ENCODE data around the gene USP49. TPM values are rescaled to one million over a fixed set of nuclear protein-coding genes. Genes with fewer than 3 reads are reported as not detected.
"Not testable (repeated sequence)": the region's sequence is repeated elsewhere in the genome, so short reads cannot be mapped to it uniquely, and the experiment has no call there.

USP49 gene
- total RNA-seq (2022), result 17.9 and 18.5 TPM in 2 replicates
- Bru-seq, nascent RNA, result percentile 67 among the genes with signal in this experiment
- BruChase-seq, experiment 1, labeled RNA remaining after a 2-hour chase, result percentile 69 among the genes with signal in this experiment
- percentile 69 among the genes with signal in this experiment for BruChase-seq, experiment 2, labeled RNA remaining after a 6-hour chase
- long read RNA-seq, partial matches to known transcripts, result 1 of 75 reads
- long read RNA-seq, other reads (novel, unspliced or antisense), result 73 of 75 reads

- intact Hi-C loops (cut with micrococcal nuclease; ENCODE audit: unreplicated experiment), result loop anchor here (1.0 kb wide), 3 partner anchors 11 to 49 kb away; partner anchors contain the start of genes BYSL and MED20
- H3K27me3 ChIP-seq (replicated peaks; ENCODE audit: control insufficient read depth, insufficient read depth, low read length), result no peaks in the 10 kb centered on the region
- POLR2A ChIA-PET, result interaction anchor here (0.5 to 1.9 kb wide), 7 partner anchors 8 to 247 kb away, joined by 3 to 17 read pairs (median 5); partner anchors contain the start of genes BYSL, C6orf132 and MED20
- no peaks in the 10 kb centered on the region for H3K36me3 ChIP-seq (ENCODE audit: control insufficient read depth, insufficient read depth, low read length)
- Mint-ChIP-seq H3K4me1 (ENCODE audit: low read depth, unreplicated experiment) (peaks cover 7% of the 10 kb centered on the region), H3K27ac (ENCODE audit: unreplicated experiment) (no peak within 1 kb of the TSS), H3K9me3 (ENCODE audit: unreplicated experiment) (no peaks in the 10 kb centered on the region), H3K27me3 (ENCODE audit: insufficient read depth, unreplicated experiment) (no peaks in the 10 kb centered on the region), H3K36me3 (ENCODE audit: insufficient read depth, unreplicated experiment) (no peaks in the 10 kb centered on the region), H3K4me3 (ENCODE audit: unreplicated experiment) (no peak within 1 kb of the TSS)
- CTCF ChIA-PET, result interaction anchor here (0.5 to 3.0 kb wide), 11 partner anchors 11 to 304 kb away, joined by 3 to 23 read pairs (median 4); partner anchors contain the start of genes BYSL, MED20 and TOMM6
- peaks cover 22% of the 10 kb centered on the region for H3K4me1 ChIP-seq
- peak; percentile 89 to 96 for DNase-seq
- TF ChIP-seq CTCF (IDR thresholded peaks at IDR 0.05; ENCODE audit: insufficient read depth in 1 of 2, low read depth in 1 of 2, low read length in 1 of 2, severe bottlenecking in 1 of 2, unreplicated experiment in 1 of 2), result no peak
- peak within 1 kb of the TSS; percentile 52 for H3K4me3 ChIP-seq (ENCODE audit: low read depth, low read length)
- no peaks in the 10 kb centered on the region for H3K9me3 ChIP-seq
- BruUV-seq (replicated peaks), result no TSS peak
Measured at GRCh38 chr6:41895300-41896233, at the start of gene USP49. Gene USP49 (minus strand): TSS chr6:41895375. CDS start chr6:41806983, 88,392 bp downstream.

- intact Hi-C loops (cut with micrococcal nuclease; ENCODE audit: unreplicated experiment), result no loop called here
Measured at GRCh38 chr6:41943456-41943855, 48.3 kb upstream of the USP49 start.

GRCh38 chr6:41942882-41943281, 47.7 kb upstream of the USP49 start:
- BruUV-seq (replicated peaks), result not testable (repeated sequence)
- peaks cover 11% of the 10 kb centered on the region for H3K36me3 Mint-ChIP-seq (ENCODE audit: insufficient read depth, unreplicated experiment)

More at GRCh38 chr6:41943456-41943855, 48.3 kb upstream of the USP49 start:
- no peaks in the 10 kb centered on the region for H3K27me3 Mint-ChIP-seq (ENCODE audit: insufficient read depth, unreplicated experiment)
- H3K4me3 Mint-ChIP-seq (ENCODE audit: unreplicated experiment), result no peak overlapping the region
- peaks cover 17% of the 10 kb centered on the region for H3K4me1 Mint-ChIP-seq (ENCODE audit: low read depth, unreplicated experiment)
- H3K4me1 ChIP-seq, result peaks cover 17% of the 10 kb centered on the region
- H3K27me3 ChIP-seq (replicated peaks; ENCODE audit: control insufficient read depth, insufficient read depth, low read length), result no peaks in the 10 kb centered on the region
- H3K4me3 ChIP-seq (ENCODE audit: low read depth, low read length), result no peak overlapping the region
- POLR2A ChIA-PET, result no interaction called here
- CTCF ChIA-PET, result no interaction called here
- BruUV-seq (replicated peaks), result no TSS peak
- no peak for TF ChIP-seq CTCF (IDR thresholded peaks at IDR 0.05; ENCODE audit: insufficient read depth in 1 of 2, low read depth in 1 of 2, low read length in 1 of 2, severe bottlenecking in 1 of 2, unreplicated experiment in 1 of 2)
- no peaks in the 10 kb centered on the region for H3K9me3 ChIP-seq
- DNase-seq, result no peak
- H3K36me3 ChIP-seq (ENCODE audit: control insufficient read depth, insufficient read depth, low read length), result no peaks in the 10 kb centered on the region
- no peaks in the 10 kb centered on the region for H3K9me3 Mint-ChIP-seq (ENCODE audit: unreplicated experiment)
- peaks cover 11% of the 10 kb centered on the region for H3K36me3 Mint-ChIP-seq (ENCODE audit: insufficient read depth, unreplicated experiment)
- no peak overlapping the region for H3K27ac Mint-ChIP-seq (ENCODE audit: unreplicated experiment)

More at GRCh38 chr6:41942882-41943281, 47.7 kb upstream of the USP49 start:
- POLR2A ChIA-PET; DNase-seq; H3K9me3 ChIP-seq; H3K27ac Mint-ChIP-seq (ENCODE audit: unreplicated experiment); intact Hi-C loops (cut with micrococcal nuclease; ENCODE audit: unreplicated experiment); H3K36me3 ChIP-seq (ENCODE audit: control insufficient read depth, insufficient read depth, low read length); H3K4me3 ChIP-seq (ENCODE audit: low read depth, low read length); H3K27me3 Mint-ChIP-seq (ENCODE audit: insufficient read depth, unreplicated experiment); H3K27me3 ChIP-seq (replicated peaks; ENCODE audit: control insufficient read depth, insufficient read depth, low read length); H3K9me3 Mint-ChIP-seq (ENCODE audit: unreplicated experiment): not testable (repeated sequence)
- CTCF ChIA-PET, result interaction anchor here (0.6 to 1.3 kb wide), 3 partner anchors 22 to 142 kb away, joined by 3 to 7 read pairs (median 4); partner anchors contain the start of gene MED20
- H3K4me1 ChIP-seq, result peaks cover 17% of the 10 kb centered on the region
- Mint-ChIP-seq H3K4me3 (ENCODE audit: unreplicated experiment) (peak overlapping the region; percentile 80), H3K4me1 (ENCODE audit: low read depth, unreplicated experiment) (peaks cover 17% of the 10 kb centered on the region)

Measured in Caco-2 (cell line).